ENCODE measurements around the gene SRMS. TPM values are rescaled to one million over a fixed set of nuclear protein-coding genes. Genes with fewer than 3 reads are reported as not detected.

SRMS gene
- total and polyA plus RNA-seq, 2 of the 13 experiments (the other 11 are each of a cell fraction or from before 2014, with no cell fraction given) = not detected

- TF ChIP-seq CTCF (CRISPR knock-in tag; IDR thresholded peaks at IDR 0.05) (peak; percentile 32; the same call in 1 of the 2 replicates), ARHGAP35 (CRISPR knock-in tag; IDR thresholded peaks at IDR 0.05; ENCODE audit: borderline replicate concordance) (no peak), ARID4A (CRISPR knock-in tag; IDR thresholded peaks at IDR 0.05; ENCODE audit: borderline replicate concordance) (peak; percentile 61), MNT (IDR thresholded peaks at IDR 0.05) (no peak), HNRNPL (IDR thresholded peaks at IDR 0.05; ENCODE audit: low read depth, low read length) (peak; percentile 62; the same call in 1 of the 2 replicates), ZNF10 (CRISPR knock-in tag; IDR thresholded peaks at IDR 0.05; ENCODE audit: borderline replicate concordance, low read depth) (no peak), IRF9 (CRISPR knock-in tag; IDR thresholded peaks at IDR 0.05; ENCODE audit: borderline replicate concordance) (no peak; the same call in 1 of the 2 replicates), THAP11 (CRISPR knock-in tag; IDR thresholded peaks at IDR 0.05) (peak; percentile 38; the same call in 1 of the 2 replicates), FOXA1 (IDR thresholded peaks at IDR 0.05) (no peak), FOXA1 (CRISPR knock-in tag; IDR thresholded peaks at IDR 0.05) (no peak), NFIB (CRISPR knock-in tag; IDR thresholded peaks at IDR 0.05; ENCODE audit: borderline replicate concordance) (peak; percentile 78; the same call in 1 of the 2 replicates), FOXO1 (CRISPR knock-in tag; IDR thresholded peaks at IDR 0.05) (peak; percentile 29; the same call in 1 of the 2 replicates), HOXA9 (CRISPR knock-in tag; IDR thresholded peaks at IDR 0.05; ENCODE audit: borderline replicate concordance) (no peak)
- TF ChIP-seq, protein P1, sequence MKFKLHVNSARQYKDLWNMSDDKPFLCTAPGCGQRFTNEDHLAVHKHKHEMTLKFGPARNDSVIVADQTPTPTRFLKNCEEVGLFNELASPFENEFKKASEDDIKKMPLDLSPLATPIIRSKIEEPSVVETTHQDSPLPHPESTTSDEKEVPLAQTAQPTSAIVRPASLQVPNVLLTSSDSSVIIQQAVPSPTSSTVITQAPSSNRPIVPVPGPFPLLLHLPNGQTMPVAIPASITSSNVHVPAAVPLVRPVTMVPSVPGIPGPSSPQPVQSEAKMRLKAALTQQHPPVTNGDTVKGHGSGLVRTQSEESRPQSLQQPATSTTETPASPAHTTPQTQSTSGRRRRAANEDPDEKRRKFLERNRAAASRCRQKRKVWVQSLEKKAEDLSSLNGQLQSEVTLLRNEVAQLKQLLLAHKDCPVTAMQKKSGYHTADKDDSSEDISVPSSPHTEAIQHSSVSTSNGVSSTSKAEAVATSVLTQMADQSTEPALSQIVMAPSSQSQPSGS (CRISPR knock-in tag; IDR thresholded peaks at IDR 0.05) = no peak
- TF ChIP-seq, protein P2, sequence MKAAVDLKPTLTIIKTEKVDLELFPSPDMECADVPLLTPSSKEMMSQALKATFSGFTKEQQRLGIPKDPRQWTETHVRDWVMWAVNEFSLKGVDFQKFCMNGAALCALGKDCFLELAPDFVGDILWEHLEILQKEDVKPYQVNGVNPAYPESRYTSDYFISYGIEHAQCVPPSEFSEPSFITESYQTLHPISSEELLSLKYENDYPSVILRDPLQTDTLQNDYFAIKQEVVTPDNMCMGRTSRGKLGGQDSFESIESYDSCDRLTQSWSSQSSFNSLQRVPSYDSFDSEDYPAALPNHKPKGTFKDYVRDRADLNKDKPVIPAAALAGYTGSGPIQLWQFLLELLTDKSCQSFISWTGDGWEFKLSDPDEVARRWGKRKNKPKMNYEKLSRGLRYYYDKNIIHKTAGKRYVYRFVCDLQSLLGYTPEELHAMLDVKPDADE (CRISPR knock-in tag; IDR thresholded peaks at IDR 0.05) = no peak
Observed at GRCh38 chr20:63544241-63544957, 3.1 kb downstream of the SRMS start (continued).
